ENCODE results near the gene SHOX.
"Not testable (repeated sequence)": the region's sequence is repeated elsewhere in the genome, so short reads cannot be mapped to it uniquely, and the experiment has no call there.

The SHOX gene

DNA sequence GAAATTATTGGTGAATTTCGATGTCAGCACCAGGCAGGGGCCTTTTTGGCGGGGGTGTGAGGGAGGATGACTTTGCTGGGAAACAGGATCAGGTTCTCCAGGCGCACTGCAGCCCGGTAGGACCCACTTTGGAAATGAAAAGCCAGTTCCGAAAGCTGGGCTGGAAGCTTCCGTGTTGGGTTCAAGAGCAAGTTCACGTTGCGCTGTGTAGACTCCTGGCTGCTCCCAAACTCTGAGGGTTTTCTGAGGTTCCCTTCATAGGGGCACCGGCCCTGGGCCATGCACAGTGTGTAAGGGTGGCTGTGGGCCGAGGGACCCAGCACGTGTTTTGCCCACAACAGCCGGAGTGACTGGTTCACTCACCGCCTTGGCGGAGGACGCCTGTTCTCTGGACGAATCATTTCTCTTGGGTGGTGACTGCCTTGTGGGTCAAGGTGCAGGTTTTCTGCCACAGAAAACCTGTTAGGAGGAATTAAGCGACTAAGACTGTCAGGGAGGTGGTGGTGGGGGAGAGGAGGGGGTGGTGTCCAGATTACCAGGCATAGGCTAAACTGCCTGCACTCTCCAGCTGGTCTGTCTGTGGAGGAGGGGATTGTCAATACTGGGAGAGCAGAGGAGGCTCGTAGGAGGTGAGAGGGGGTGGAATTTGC, 8.0 kb downstream of the SHOX start:
- no peak for DNase-seq

DNA sequence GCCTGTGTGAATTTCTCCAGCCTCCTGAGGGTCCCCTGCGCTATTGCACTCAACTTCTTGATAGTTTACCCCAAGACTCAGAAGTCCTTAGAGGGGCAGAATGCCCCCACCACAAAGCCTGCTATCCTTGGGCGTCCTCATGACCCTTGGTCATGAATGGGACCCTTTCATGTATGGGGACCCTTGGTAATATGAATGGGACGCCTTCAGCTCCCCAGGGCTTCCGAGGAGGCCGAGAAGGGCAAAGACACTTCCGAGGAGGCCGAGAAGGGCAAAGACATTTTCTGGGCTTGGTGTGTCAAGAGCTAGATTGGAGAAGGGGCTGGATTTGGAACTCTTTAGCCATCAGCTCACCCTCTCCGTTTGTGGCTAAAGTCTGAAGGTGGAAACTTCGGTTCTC, 8.6 kb downstream of the SHOX start:
- DNase-seq, result no peak

GRCh38 chrX:640641-641040, 10.1 kb downstream of the SHOX start:
- no peak for DNase-seq

DNA sequence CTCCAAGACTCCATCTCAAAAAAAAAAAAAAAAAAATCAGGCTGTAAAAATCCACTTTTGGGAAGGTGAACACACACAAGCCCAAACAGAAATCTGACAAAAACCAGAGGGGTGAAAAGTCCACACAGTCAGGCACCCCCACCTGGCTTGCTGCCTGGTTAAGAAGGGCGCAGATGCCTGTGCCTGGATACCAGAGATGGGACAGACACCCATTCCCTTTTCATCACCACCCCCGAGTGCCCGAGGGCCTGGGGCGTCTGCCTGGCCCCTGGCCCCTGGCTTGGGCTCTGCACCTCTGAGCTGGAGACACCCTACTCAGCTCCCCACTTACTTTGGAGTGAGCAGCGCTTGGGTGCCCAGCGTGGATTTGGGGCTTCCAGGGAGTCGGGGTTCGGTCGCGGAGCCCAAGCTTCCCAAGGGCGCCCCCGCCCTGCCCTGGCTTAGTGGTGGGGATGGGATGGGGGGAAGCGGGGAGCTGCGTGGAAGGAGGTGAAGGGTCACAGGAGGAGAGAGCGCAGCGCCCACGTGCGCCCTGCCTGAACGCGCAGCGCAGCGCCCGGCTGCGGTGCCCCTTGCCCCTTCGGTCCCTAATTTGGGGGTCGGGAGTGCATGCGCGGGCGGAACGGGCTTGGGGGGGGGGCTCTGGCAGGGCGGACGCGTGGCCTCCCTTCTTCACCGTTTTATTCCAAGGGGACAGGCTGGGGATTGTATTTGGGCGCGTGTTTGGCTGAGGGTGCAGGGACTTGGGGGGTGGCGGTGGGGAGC, 11.3 kb downstream of the SHOX start:
- DNase-seq, result no peak

DNA sequence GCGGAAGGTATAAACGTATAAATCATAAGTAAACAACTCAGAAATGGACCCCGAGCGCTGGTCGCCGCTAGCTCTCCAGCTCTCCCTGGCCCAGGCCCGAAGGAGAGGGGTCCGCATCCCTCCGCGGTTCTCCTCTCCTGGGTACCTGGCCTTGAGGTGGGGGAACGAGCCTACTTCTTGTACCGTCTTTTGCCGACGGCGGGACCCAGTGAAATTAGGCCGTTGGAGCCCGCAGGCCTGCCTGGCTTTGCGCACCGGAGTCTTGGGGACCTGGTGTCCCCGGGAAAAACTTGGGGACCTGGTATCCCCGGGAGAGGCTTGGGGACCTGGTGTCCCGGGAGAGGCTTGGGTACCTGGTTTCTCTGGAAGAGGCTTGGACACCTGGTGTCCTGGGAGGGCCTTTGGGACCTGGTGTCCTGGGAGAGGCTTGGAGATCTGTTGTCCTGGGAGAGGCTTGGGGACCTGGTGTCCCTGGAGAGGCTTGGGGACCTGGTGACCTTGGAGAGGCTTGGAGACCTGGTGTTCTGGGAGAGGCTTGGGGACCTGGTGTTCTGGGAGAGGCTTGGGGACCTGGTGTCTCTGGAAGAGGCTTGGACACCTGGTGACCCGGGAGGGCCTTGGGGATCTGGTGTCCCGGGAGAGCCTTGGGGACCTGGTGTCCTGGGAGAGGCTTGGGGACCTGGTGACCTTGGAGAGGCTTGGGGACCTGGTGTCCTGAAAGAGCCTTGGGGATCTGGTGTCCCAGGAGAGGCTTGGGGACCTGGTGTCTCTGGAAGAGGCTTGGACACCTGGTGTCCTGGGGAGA, 12.0 kb downstream of the SHOX start:
- no peak for DNase-seq

DNA sequence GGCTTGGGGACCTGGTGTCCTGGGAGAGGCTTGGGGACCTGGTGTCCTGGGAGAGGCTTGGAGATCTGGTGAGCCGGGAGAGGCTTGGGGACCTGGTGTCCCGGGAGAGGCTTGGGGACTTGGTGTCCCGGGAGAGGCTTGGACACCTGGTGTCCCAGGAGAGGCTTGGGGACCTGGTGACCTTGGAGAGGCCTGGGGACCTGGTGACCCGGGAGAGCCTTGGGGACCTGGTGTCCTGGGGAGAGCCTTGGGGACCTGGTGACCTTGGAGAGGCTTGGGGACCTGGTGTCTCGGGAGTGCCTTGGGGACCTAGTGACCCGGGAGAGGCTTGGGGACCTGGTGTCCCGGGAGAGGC, 12.6 kb downstream of the SHOX start:
- no peak for DNase-seq

GRCh38 chrX:643911-644303, 13.3 kb downstream of the SHOX start:
- no peak for DNase-seq

DNA sequence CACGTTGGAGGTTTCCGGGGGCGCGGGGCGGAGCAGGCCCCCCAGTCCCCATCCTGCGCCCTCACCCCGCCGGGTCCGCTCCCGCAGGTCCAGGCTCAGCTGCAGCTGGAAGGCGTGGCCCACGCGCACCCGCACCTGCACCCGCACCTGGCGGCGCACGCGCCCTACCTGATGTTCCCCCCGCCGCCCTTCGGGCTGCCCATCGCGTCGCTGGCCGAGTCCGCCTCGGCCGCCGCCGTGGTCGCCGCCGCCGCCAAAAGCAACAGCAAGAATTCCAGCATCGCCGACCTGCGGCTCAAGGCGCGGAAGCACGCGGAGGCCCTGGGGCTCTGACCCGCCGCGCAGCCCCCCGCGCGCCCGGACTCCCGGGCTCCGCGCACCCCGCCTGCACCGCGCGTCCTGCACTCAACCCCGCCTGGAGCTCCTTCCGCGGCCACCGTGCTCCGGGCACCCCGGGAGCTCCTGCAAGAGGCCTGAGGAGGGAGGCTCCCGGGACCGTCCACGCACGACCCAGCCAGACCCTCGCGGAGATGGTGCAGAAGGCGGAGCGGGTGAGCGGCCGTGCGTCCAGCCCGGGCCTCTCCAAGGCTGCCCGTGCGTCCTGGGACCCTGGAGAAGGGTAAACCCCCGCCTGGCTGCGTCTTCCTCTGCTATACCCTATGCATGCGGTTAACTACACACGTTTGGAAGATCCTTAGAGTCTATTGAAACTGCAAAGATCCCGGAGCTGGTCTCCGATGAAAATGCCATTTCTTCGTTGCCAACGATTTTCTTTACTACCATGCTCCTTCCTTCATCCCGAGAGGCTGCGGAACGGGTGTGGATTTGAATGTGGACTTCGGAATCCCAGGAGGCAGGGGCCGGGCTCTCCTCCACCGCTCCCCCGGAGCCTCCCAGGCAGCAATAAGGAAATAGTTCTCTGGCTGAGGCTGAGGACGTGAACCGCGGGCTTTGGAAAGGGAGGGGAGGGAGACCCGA, 14.0 kb downstream of the SHOX start:
- no peak for DNase-seq

DNA sequence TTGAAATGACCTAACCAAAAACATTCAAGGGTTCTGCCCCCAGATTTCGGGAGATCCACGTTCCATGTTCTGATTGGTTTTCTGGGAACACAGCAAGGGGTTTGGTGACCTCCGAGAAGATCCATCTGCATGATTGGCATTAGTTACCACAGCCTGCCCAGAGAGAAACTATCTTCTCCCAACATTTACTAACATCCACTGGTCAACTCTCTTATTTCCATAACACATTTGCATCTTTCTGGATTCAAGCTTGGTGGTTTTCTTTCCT, 15.6 kb downstream of the SHOX start:
- DNase-seq, result no peak

GRCh38 chrX:646796-647195, 16.2 kb downstream of the SHOX start:
- DNase-seq, result no peak

DNA sequence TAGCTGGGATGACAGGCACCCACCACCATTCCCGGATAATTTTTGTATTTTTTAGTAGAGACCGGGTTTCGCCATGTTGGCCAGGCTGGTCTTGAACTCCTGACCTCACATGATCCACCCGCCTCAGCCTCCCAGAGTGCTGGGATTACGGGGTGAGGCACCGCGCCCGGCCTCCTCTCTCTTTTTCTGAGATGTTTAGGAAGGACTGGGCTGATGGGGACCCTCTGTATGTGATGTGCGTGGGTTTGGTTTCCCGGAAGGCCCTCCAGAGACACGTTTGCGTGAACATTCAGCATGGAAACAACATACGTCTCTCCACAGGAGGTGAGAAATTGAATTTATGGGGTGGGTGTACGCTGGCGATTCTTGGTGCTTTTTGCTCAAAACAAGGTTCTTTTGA, 18.6 kb downstream of the SHOX start:
- no peak for DNase-seq

DNA sequence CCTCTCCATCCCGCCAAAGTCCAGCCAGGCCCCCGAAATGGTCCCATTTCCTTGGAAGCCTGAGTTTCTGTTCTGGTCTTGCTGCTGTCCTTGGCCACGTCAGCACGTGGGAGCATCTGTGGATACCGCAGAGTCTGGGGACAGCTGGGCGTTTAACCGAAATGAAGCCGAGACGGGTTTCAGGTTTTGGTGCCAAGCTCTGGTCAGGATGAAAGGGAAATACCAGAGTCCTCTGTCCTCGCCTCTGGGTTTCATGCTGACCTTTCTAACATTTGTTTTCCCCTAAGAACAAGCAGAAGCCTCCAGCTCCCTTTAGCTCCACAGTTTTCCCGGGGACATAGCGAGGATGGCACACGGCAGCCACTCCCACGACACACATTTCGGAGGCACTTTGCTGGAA, 19.7 kb downstream of the SHOX start:
- DNase-seq, result no peak

GRCh38 chrX:650811-651210, 20.2 kb downstream of the SHOX start:
- DNase-seq, result no peak

GRCh38 chrX:651922-652321, 21.3 kb downstream of the SHOX start:
- DNase-seq, result not testable (repeated sequence)

DNA sequence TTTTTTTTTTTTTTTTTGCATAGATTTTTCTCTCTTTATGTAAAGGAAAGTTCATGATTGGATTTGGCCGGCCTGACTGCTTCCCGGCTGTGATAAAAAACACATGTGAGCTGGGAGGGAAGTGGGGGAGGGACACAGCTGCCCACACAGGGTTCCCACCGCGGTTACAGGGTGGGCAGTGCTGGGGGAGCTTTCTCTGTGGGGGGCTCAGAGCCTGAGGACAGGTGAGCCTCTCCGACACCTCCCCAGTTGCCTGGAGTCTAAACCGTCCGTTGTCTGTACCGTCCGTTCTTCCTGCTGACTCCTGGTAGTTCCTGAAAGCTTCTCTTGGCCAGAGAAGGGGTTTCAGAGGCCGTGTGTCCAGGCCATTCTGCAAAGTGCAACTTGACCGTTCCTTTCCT, 21.8 kb downstream of the SHOX start:
- DNase-seq, result no peak

- no peak for DNase-seq
Observed at GRCh38 chrX:653306-653705, 22.7 kb downstream of the SHOX start.

DNA sequence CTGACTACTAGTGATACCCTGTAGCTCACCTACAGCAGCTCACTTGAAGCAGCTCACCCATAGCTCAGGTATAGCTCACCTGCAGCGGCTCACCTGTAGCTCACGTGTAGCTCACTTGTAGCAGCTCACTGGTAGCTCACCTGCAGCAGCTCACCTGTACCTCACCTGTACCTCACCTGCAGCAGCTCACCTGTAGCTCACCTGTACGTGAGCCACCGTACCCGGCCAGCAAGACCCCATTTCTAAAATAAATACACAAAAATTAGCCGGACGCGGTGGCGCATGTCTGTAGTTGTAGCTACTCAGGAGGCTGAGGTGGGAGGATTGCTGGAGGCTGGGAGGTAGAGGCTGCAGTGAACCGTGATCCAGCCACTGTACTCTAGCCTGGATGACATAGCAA, 30.6 kb downstream of the SHOX start:
- no peak for DNase-seq

- no peak for DNase-seq
Observed at GRCh38 chrX:662126-662525, 31.5 kb downstream of the SHOX start.

- no peak for DNase-seq
Observed at GRCh38 chrX:663841-664240, 33.2 kb downstream of the SHOX start.

DNA sequence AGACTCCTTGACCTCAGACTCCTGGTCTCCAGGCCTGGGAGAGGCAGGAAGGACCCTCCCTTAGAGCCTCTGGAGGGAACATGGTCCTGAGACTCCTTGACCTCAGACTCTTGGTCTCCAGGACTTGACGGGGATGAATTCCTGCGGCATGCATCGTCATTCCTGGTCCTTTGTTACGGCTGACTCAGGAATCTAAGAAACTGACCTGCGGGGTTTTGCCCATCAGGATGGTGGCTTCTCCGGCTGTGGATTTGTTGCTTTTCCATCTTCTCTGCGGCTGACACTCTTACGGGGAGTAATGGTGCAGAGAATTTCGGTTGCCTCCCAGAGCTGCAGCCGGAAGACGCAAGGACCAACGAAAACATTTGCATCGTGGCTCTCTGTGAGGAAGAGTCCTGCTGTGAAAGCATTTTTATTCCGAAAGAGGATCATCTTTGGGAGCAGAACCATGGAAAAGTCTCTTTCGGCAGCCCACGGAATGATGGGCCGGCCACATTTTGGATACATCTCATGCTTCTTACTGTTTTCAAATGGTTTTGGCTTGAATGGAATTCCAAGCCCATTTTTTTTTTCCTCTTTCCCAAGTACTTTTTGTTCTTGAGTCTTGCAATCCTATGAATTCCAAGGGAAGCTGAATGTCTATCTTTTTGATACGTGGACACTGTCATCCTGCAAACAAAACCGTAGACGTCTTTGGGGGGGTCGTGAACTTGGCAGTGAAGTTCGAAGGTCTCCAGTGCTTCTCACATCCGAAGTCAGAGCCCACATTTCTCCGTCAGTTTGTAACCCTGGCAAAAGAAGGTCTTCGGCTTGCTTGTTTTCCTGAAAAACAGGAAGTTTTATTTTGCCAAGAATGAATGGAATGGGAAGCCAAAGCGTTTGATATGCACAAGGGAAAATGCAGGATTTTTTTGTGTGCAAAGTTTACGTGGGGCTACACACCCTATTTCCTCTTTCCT, 36.5 kb downstream of the SHOX start:
- DNase-seq, result no peak

DNA sequence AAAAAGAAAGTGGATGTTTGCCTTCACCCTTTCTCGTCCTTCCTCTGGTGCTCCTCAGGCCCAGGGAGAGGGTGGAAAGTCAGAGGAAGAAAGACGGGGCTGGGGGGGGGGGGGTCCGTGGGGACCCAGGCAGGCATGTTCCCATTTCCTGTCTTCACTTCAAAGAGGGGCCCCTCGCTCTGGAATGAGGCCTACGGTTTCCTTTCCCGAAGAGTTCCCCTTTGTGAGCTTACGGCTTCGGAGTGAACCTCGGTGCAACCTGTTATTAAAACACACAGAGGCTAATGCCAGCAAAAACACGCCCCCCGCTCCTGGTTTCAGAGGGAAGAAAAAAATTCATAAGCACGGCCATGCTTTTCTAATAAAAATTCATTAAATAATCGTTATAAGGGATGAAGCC, 40.1 kb downstream of the SHOX start:
- DNase-seq, result no peak

DNA sequence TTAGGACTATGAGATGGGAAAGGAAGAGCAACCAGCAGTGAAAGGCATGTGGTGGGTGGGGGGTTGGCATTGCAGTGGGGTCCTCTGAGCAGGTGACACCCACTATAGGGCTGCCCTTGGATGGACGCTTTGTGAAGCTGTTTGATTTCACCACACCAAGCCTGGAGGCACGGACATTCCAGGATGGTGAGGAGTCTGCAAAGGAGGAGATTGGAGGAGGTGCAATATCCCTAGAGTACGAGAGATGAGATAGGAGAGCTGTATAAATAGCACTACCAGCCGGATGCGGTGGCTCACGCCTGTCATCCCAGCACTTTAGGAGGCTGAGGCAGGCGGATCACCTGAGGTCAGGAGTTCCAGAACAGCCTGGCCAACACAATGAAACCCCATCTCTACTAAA, 42.3 kb downstream of the SHOX start:
- no peak for DNase-seq

Data from NCI-H524 (cell line).